ENCODE data around the gene VWC2. TPM values are rescaled to one million over a fixed set of nuclear protein-coding genes. Genes with fewer than 3 reads are reported as not detected.
A peak's percentile ranks its signal among the peaks of the same experiment; 100 is the strongest.

VWC2 gene
- polyA plus RNA-seq, 1 of the 3 experiments (the other 2 are of a cell fraction) = not detected

DNA sequence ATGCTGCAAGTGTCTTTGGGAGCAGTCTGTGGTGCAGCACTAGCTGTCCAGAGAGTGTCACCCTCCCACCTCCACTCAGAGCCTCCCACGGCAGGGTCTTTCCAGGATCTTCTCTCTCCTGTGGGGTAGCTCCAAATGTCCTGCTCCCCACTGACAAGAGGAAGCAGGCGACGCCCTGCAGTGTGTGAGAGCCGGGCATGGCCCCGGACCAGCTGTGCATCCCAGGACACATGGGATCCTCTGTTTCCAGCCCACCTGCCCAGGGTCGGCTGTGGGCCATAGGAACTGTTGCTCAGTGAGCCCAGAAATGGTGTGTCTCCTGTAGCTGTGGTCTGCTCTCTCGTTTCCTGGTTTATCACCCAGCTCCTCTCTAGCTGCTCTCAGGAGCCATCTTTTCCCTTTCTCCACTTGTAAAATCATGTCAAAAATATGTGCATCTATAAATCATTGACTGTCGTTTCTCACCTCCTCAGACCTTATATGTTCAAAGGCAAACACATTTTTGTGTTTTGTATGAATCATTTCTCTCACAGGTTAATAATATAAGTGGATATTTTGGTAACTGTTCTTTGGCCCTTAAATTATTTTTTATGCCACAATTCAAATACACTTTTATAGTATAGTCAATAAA, 74.9 kb downstream of the VWC2 start:
- CTCF ChIA-PET = no interaction called here
- 4% methylated on average over 8 of the region's 8 CpGs for WGBS (ENCODE audit: low lambda C conversion rate)

DNA sequence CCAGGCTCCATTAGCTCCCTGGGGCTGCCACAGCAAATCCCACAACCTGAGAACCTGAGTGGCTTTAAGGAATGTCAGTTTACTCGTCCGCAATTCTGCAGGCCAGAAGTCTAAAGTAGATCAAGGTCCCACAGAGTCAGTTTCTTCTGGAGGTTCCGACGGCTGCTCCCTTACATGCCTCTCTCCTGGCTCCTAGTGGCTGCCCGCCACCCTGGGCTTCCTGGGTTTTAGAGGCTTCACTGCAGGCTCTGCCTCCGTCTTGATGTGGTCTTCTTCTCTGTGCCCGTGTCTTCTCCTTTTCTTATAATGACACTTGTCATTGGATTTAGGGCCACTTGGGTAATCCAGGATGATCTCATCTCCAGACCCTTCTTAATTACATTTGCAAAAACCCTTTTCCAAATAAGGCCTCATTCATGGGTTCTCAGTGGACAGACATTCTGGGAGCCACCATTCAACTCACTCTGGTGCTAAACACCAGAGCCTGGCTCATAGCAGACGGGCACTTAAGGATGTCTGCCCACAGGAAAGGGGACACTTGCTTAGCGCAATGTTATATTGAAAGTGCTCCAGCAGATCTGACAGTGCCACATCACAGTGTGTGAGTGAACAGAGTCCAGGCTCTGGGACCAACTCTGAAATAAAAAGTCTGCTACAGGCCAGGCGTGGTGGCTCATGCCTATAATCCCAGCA, 77.6 kb downstream of the VWC2 start:
- no peaks in the 10 kb centered on the region for H3K4me1 ChIP-seq (ENCODE audit: control insufficient read depth in 1 of 2, insufficient read depth in 2 of 2, low read depth in 1 of 2, low read length in 1 of 2)
- H3K36me3 ChIP-seq (replicated peaks in 1 of 2; ENCODE audit: control insufficient read depth in 1 of 2, insufficient read depth in 2 of 2, low read length in 1 of 2) = no peaks in the 10 kb centered on the region
- no peak overlapping the region for H3K4me2 ChIP-seq
- H3K27me3 ChIP-seq (ENCODE audit: insufficient read depth) = peaks cover 32% of the 10 kb centered on the region
- CTCF ChIA-PET = interaction anchor here (1.3 to 2.7 kb wide), 2 partner anchors 29 to 1551 kb away, joined by 3 to 8 read pairs; no protein-coding TSS in a partner anchor
- H3K4me3 ChIP-seq (ENCODE audit: low read depth in 2 of 2, low read length in 1 of 2) = no peak overlapping the region
- H4K20me1 ChIP-seq (ENCODE audit: insufficient read depth) = no peaks in the 10 kb centered on the region
- DNase-seq = no peak
- no peaks in the 10 kb centered on the region for H3K79me2 ChIP-seq (ENCODE audit: insufficient read depth)
- no peak overlapping the region for H2AFZ ChIP-seq (ENCODE audit: low read depth)
- POLR2A ChIA-PET = no interaction called here
- H3K27ac ChIP-seq (ENCODE audit: low read depth in 2 of 2, low read length in 1 of 2) = no peak overlapping the region
- H3F3A ChIP-seq (replicated peaks; ENCODE audit: insufficient read depth) = no peaks in the 10 kb centered on the region
- H3K9me2 ChIP-seq = no peaks in the 10 kb centered on the region
- TF ChIP-seq, protein P1, sequence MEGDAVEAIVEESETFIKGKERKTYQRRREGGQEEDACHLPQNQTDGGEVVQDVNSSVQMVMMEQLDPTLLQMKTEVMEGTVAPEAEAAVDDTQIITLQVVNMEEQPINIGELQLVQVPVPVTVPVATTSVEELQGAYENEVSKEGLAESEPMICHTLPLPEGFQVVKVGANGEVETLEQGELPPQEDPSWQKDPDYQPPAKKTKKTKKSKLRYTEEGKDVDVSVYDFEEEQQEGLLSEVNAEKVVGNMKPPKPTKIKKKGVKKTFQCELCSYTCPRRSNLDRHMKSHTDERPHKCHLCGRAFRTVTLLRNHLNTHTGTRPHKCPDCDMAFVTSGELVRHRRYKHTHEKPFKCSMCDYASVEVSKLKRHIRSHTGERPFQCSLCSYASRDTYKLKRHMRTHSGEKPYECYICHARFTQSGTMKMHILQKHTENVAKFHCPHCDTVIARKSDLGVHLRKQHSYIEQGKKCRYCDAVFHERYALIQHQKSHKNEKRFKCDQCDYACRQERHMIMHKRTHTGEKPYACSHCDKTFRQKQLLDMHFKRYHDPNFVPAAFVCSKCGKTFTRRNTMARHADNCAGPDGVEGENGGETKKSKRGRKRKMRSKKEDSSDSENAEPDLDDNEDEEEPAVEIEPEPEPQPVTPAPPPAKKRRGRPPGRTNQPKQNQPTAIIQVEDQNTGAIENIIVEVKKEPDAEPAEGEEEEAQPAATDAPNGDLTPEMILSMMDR (IDR thresholded peaks at IDR 0.05) = peak; percentile 20; the same call in 1 of the 2 replicates
- TF ChIP-seq FOXM1 (IDR thresholded peaks at IDR 0.05; ENCODE audit: low read depth) (no peak), RCOR1 (IDR thresholded peaks at IDR 0.05; ENCODE audit: low read length) (no peak), GATA2 (CRISPR knock-in tag; IDR thresholded peaks at IDR 0.05) (no peak), POLR2AphosphoS5 (IDR thresholded peaks at IDR 0.05; ENCODE audit: low read depth, low read length) (no peak)
- TF ChIP-seq, protein P2, sequence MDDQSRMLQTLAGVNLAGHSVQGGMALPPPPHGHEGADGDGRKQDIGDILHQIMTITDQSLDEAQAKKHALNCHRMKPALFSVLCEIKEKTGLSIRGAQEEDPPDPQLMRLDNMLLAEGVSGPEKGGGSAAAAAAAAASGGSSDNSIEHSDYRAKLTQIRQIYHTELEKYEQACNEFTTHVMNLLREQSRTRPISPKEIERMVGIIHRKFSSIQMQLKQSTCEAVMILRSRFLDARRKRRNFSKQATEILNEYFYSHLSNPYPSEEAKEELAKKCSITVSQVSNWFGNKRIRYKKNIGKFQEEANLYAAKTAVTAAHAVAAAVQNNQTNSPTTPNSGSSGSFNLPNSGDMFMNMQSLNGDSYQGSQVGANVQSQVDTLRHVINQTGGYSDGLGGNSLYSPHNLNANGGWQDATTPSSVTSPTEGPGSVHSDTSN (IDR thresholded peaks at IDR 0.05) = no peak
- TF ChIP-seq, protein P3, sequence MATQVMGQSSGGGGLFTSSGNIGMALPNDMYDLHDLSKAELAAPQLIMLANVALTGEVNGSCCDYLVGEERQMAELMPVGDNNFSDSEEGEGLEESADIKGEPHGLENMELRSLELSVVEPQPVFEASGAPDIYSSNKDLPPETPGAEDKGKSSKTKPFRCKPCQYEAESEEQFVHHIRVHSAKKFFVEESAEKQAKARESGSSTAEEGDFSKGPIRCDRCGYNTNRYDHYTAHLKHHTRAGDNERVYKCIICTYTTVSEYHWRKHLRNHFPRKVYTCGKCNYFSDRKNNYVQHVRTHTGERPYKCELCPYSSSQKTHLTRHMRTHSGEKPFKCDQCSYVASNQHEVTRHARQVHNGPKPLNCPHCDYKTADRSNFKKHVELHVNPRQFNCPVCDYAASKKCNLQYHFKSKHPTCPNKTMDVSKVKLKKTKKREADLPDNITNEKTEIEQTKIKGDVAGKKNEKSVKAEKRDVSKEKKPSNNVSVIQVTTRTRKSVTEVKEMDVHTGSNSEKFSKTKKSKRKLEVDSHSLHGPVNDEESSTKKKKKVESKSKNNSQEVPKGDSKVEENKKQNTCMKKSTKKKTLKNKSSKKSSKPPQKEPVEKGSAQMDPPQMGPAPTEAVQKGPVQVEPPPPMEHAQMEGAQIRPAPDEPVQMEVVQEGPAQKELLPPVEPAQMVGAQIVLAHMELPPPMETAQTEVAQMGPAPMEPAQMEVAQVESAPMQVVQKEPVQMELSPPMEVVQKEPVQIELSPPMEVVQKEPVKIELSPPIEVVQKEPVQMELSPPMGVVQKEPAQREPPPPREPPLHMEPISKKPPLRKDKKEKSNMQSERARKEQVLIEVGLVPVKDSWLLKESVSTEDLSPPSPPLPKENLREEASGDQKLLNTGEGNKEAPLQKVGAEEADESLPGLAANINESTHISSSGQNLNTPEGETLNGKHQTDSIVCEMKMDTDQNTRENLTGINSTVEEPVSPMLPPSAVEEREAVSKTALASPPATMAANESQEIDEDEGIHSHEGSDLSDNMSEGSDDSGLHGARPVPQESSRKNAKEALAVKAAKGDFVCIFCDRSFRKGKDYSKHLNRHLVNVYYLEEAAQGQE (IDR thresholded peaks at IDR 0.05; ENCODE audit: low read depth, low read length) = no peak
- H3K9me3 ChIP-seq = no peaks in the 10 kb centered on the region
- 1% methylated on average over 10 of the region's 10 CpGs for WGBS (ENCODE audit: low lambda C conversion rate)
- H3K9ac ChIP-seq = no peak overlapping the region

More for the DNA sequence above, 74.9 kb downstream of the VWC2 start:
- Histone ChIP-seq H2AFZ (ENCODE audit: low read depth) (no peak overlapping the region), H3K27me3 (ENCODE audit: insufficient read depth) (peaks cover 40% of the 10 kb centered on the region), H3F3A (replicated peaks; ENCODE audit: insufficient read depth) (no peaks in the 10 kb centered on the region), H3K4me1 (ENCODE audit: control insufficient read depth in 1 of 2, insufficient read depth in 2 of 2, low read depth in 1 of 2, low read length in 1 of 2) (no peaks in the 10 kb centered on the region), H3K4me2 (no peak overlapping the region), H4K20me1 (ENCODE audit: insufficient read depth) (no peaks in the 10 kb centered on the region), H3K79me2 (ENCODE audit: insufficient read depth) (no peaks in the 10 kb centered on the region), H3K4me3 (ENCODE audit: low read depth in 2 of 2, low read length in 1 of 2) (no peak overlapping the region), H3K36me3 (replicated peaks in 1 of 2; ENCODE audit: control insufficient read depth in 1 of 2, insufficient read depth in 2 of 2, low read length in 1 of 2) (no peaks in the 10 kb centered on the region), H3K27ac (ENCODE audit: low read depth in 2 of 2, low read length in 1 of 2) (no peak overlapping the region), H3K9me2 (no peaks in the 10 kb centered on the region), H3K9me3 (no peaks in the 10 kb centered on the region), H3K9ac (no peak overlapping the region)
- POLR2A ChIA-PET = no interaction called here
- TF ChIP-seq, protein P4, sequence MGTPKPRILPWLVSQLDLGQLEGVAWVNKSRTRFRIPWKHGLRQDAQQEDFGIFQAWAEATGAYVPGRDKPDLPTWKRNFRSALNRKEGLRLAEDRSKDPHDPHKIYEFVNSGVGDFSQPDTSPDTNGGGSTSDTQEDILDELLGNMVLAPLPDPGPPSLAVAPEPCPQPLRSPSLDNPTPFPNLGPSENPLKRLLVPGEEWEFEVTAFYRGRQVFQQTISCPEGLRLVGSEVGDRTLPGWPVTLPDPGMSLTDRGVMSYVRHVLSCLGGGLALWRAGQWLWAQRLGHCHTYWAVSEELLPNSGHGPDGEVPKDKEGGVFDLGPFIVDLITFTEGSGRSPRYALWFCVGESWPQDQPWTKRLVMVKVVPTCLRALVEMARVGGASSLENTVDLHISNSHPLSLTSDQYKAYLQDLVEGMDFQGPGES (IDR thresholded peaks at IDR 0.05; ENCODE audit: low read depth, low read length) = no peak
- no peak for TF ChIP-seq RFX5 (IDR thresholded peaks at IDR 0.05; ENCODE audit: low read length)
- TF ChIP-seq GATA2 (CRISPR knock-in tag; IDR thresholded peaks at IDR 0.05) = no peak
- no peak for TF ChIP-seq EZH2phosphoT487 (IDR thresholded peaks at IDR 0.05; ENCODE audit: borderline replicate concordance, low read depth)
- no peak for TF ChIP-seq POLR2AphosphoS5 (IDR thresholded peaks at IDR 0.05; ENCODE audit: low read depth, low read length)
- TF ChIP-seq TAF1 (IDR thresholded peaks at IDR 0.05; ENCODE audit: borderline replicate concordance, low read depth, low read length) = no peak
- TF ChIP-seq, protein P5, sequence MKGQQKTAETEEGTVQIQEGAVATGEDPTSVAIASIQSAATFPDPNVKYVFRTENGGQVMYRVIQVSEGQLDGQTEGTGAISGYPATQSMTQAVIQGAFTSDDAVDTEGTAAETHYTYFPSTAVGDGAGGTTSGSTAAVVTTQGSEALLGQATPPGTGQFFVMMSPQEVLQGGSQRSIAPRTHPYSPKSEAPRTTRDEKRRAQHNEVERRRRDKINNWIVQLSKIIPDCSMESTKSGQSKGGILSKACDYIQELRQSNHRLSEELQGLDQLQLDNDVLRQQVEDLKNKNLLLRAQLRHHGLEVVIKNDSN (IDR thresholded peaks at IDR 0.05; ENCODE audit: borderline replicate concordance, low read depth) = no peak
- TF ChIP-seq RAD21 (IDR thresholded peaks at IDR 0.05; ENCODE audit: low read length) = no peak
- TF ChIP-seq FOXM1 (IDR thresholded peaks at IDR 0.05; ENCODE audit: low read depth) = no peak
- no peak for TF ChIP-seq SIN3A (IDR thresholded peaks at IDR 0.05; ENCODE audit: borderline replicate concordance, low read depth, low read length)
- TF ChIP-seq TCF12 (IDR thresholded peaks at IDR 0.05) = no peak
- no peak for DNase-seq
